ENCODE measurements around the gene GASK1A.

Gene GASK1A

DNA sequence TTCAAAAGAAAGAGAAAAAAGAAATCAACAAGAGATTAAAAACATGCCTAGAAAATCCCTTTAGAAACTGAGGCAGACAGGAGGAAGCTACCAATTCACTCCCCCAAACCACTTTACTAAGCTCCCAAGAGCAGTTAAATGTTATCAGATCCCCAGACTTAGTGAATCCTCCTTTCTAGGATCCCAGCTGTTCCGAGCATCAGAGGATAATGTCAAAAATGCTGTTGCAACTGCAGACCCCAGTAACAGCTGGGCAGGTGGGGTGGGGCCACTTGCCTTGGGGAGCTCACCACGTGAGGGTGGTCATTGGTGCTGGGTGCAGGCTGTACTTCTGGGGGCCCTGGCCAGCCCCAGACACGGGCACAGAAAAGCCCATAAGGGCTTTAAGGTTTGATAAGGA lies 117.7 kb downstream of the GASK1A start:
- Mint-ChIP-seq H3K27ac (no peak overlapping the region), H3K4me3 (no peak overlapping the region), H3K9me3 (no peaks in the 10 kb centered on the region), H3K27me3 (ENCODE audit: low read depth, poor library complexity) (peaks cover 4% of the 10 kb centered on the region), H3K4me1 (peaks cover 5% of the 10 kb centered on the region), H3K36me3 (ENCODE audit: low read depth) (no peaks in the 10 kb centered on the region)
- TF ChIP-seq, protein P1, sequence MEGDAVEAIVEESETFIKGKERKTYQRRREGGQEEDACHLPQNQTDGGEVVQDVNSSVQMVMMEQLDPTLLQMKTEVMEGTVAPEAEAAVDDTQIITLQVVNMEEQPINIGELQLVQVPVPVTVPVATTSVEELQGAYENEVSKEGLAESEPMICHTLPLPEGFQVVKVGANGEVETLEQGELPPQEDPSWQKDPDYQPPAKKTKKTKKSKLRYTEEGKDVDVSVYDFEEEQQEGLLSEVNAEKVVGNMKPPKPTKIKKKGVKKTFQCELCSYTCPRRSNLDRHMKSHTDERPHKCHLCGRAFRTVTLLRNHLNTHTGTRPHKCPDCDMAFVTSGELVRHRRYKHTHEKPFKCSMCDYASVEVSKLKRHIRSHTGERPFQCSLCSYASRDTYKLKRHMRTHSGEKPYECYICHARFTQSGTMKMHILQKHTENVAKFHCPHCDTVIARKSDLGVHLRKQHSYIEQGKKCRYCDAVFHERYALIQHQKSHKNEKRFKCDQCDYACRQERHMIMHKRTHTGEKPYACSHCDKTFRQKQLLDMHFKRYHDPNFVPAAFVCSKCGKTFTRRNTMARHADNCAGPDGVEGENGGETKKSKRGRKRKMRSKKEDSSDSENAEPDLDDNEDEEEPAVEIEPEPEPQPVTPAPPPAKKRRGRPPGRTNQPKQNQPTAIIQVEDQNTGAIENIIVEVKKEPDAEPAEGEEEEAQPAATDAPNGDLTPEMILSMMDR (IDR thresholded peaks at IDR 0.05) = no peak
- no peak for DNase-seq

DNA sequence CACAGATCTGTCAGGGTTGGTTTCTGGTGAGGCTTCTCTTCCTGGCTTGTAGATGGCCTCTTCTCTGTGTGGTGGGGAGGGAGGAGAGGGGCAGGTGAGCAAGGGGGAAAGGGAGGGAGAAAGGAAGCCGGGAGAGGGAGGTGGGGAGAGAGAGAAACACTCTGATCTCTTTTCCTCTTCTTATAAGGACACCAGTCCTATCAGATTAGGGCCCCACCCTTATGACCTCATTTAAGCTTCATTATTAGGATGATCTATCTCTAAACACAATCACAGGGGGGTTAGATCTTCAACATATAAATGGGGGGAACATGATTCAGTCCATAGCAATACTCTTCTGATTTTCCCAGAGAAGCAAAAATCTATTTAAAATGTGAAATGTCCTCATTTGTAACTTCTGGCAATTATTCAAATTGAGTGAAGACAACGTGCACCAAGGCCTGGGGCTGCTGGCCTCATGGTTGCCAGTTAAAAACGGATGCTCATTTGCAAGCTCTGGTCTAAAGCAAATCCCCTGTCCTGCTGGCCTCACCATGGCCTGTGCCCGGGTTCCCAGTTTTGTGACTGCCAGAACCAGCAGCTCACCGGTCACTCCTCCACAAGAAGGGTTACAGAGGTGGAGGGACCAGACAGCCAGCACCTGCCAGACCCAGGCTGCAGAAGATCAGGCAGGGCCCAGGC lies 118.4 kb downstream of the GASK1A start:
- TF ChIP-seq, protein P1 (IDR thresholded peaks at IDR 0.05) = no peak

GRCh38 chr3:43098761-43099160 lies 119.7 kb downstream of the GASK1A start:
- Mint-ChIP-seq H3K9me3 (no peaks in the 10 kb centered on the region), H3K36me3 (ENCODE audit: low read depth) (no peaks in the 10 kb centered on the region), H3K27me3 (ENCODE audit: low read depth, poor library complexity) (peaks cover 11% of the 10 kb centered on the region), H3K4me1 (peaks cover 9% of the 10 kb centered on the region), H3K4me3 (no peak overlapping the region), H3K27ac (no peak overlapping the region)
- no peak for DNase-seq
- TF ChIP-seq, protein P1 (IDR thresholded peaks at IDR 0.05) = no peak

More for the DNA sequence above, 118.4 kb downstream of the GASK1A start:
- H3K4me1 Mint-ChIP-seq = peaks cover 5% of the 10 kb centered on the region
- H3K4me3 Mint-ChIP-seq = no peak overlapping the region
- H3K27ac Mint-ChIP-seq = no peak overlapping the region
- no peak for DNase-seq
- H3K27me3 Mint-ChIP-seq (ENCODE audit: low read depth, poor library complexity) = peaks cover 7% of the 10 kb centered on the region
- H3K9me3 Mint-ChIP-seq = no peaks in the 10 kb centered on the region
- no peaks in the 10 kb centered on the region for H3K36me3 Mint-ChIP-seq (ENCODE audit: low read depth)

GRCh38 chr3:43102773-43103480 lies 123.8 kb downstream of the GASK1A start:
- TF ChIP-seq, protein P1 (IDR thresholded peaks at IDR 0.05) = no peak
- no peaks in the 10 kb centered on the region for H3K9me3 Mint-ChIP-seq
- no peaks in the 10 kb centered on the region for H3K36me3 Mint-ChIP-seq (ENCODE audit: low read depth)
- H3K4me1 Mint-ChIP-seq = peaks cover 17% of the 10 kb centered on the region
- no peak for DNase-seq
- no peak overlapping the region for H3K27ac Mint-ChIP-seq
- H3K27me3 Mint-ChIP-seq (ENCODE audit: low read depth, poor library complexity) = peaks cover 36% of the 10 kb centered on the region
- H3K4me3 Mint-ChIP-seq = no peak overlapping the region

DNA sequence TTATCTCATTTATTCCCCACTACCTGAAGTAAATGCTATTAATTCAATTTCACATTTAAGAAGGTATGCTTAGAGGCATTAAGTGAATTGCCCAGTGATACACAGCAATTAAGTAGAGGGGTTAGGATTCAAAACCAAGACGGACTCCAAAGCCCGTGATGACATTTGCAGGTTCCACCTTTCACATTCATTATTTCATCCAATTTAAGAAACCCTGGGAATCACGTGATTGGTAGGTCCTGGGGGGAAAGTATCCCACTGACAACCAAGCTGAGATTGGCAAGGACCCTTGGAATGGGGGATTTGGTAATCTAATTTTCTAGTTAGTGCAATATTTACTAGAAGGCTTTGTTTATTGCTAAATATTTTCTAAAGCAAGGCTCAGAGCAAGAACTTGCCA lies 124.9 kb downstream of the GASK1A start:
- Mint-ChIP-seq H3K4me1 (peaks cover 17% of the 10 kb centered on the region), H3K9me3 (no peaks in the 10 kb centered on the region), H3K4me3 (peak overlapping the region; percentile 77), H3K27ac (no peak overlapping the region), H3K36me3 (ENCODE audit: low read depth) (no peaks in the 10 kb centered on the region), H3K27me3 (ENCODE audit: low read depth, poor library complexity) (peaks cover 36% of the 10 kb centered on the region)
- no peak for DNase-seq
- TF ChIP-seq, protein P1 (IDR thresholded peaks at IDR 0.05) = no peak

Measured in nephron progenitor cell (in vitro differentiated cells).